Tibial nerve (tissue), 4 donors: ENCODE measurements around the gene LSM14B. TPM values are rescaled to one million over a fixed set of nuclear protein-coding genes. Genes with fewer than 3 reads are reported as not detected.

Experiments used
- DNase-seq, 2 donors: peaks; one replicate each; pipeline ENCODE4 v3.0.0-alpha.2; 2019; ENCODE audit warnings: low spot score in 2 of 2
- H3K27ac ChIP-seq, 4 donors: fragments of 200-600 bp; sonication (generic) in 3 of 4; one replicate each; pipeline ENCODE4 v1.5.1; 2017 to 2019; ENCODE audit warnings: mild to moderate bottlenecking in 1 of 4
- H3K27me3 ChIP-seq, 2 donors: fragments of 200-600 bp; sonication (generic) in 1 of 2; one replicate each; pipeline versions ENCODE4 v1.5.1 to v1.6.0; 2017 to 2019
- H3K36me3 ChIP-seq, 3 donors: fragments of 200-600 bp; sonication (generic); one replicate each; pipeline ENCODE4 v1.5.1; 2018 to 2019
- H3K4me1 ChIP-seq, 4 donors: fragments of 200-600 bp; sonication (generic) in 3 of 4; one replicate each; pipeline ENCODE4 v1.5.1; 2017 to 2019
- H3K4me3 ChIP-seq, 4 donors: fragments of 200-600 bp; sonication (generic) in 3 of 4; one replicate each; pipeline ENCODE4 v1.5.1; 2017 to 2019; ENCODE audit warnings: mild to moderate bottlenecking in 1 of 4, moderate library complexity in 1 of 4
- H3K9me3 ChIP-seq, 4 donors: fragments of 200-600 bp; sonication (generic) in 3 of 4; one replicate each; pipeline ENCODE4 v1.5.1; 2017 to 2019
- EP300 ChIP-seq, 2 donors: sonication (generic); formaldehyde crosslinking; IDR thresholded peaks; one replicate each; pipeline ENCODE4 v1.6.1; 2017; ENCODE audit warnings: antibody characterized with exemption in 2 of 2, mild to moderate bottlenecking in 1 of 2
- POLR2A ChIP-seq, 2 donors: fragments of 450-650 bp; IDR thresholded peaks; one replicate each; pipeline ENCODE4 v1.6.1; 2017; ENCODE audit warnings: antibody characterized with exemption in 2 of 2, mild to moderate bottlenecking in 2 of 2, moderate library complexity in 2 of 2
- WGBS, 2 donors: methylation state at CpG; one replicate each; pipeline ENCODE4 v1.1.5; 2018; 5-methylcytosine and 5-hydroxymethylcytosine counted together
- total RNA-seq, 4 donors: library from RNA; depleted of rRNA; stranded (reverse); fragments of >200 nt; gene quantifications; one replicate each; pipeline ENCODE4 v1.1.0, GENCODE V29; 2016
- TF ChIP-seq, protein P1 (sequence below), 5 experiments: fragments of 200-600 bp in 3 of 5; fragments of 450-650 bp in 2 of 5; sonication (generic) in 3 of 5; IDR thresholded peaks; one replicate each; pipeline ENCODE4 v1.5.1; 2016 to 2019; ENCODE audit warnings: antibody characterized with exemption in 5 of 5, mild to moderate bottlenecking in 3 of 5, moderate library complexity in 2 of 5

The LSM14B gene
- total RNA-seq, 4 donors from 2014 or later = 23.8 to 32.6 (median 28.5) TPM

DNA sequence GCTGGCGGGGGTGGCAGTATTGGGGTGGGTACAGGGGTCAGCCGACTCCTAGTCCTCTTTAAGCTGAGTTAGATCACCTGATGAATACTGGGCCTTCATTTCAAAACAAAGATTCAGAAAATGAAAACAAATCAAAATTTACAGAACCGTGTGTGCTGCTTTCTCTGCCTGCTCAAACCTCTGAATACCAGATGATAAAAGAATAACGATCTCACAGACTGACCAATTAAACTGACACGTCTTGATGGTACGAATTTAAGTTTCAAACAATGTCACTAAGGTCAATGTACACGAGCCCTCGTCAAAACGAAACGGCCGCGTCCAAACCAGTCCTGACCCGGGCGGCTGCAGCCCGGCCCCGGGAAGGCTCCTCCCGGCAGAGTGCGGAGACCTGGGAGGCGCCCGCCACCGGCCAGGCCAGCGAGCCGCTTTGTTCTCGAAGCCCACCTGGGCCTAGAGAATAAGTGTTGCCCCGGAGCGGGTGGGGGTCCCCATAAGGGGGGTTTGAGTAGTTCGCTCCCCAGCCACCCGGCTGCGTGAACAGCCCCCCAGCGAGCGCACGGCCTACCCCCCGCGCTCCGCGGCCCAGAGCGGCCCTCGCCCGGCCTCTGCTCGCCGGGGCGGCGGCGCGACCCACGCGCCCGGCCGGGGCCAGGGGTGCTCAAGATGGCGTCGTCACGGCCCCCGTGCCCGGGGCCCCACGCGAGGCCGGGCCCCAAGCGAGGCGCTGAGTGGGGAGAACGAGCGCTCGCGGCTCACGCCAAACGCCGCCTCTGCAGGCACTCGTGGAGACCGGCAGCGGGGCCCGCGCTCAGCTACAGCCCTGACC, 20.2 kb downstream of the LSM14B start:
- 1% methylated on average over 26 to 34 of the region's 71 CpGs for WGBS, 2 donors
- TF ChIP-seq, protein P1, sequence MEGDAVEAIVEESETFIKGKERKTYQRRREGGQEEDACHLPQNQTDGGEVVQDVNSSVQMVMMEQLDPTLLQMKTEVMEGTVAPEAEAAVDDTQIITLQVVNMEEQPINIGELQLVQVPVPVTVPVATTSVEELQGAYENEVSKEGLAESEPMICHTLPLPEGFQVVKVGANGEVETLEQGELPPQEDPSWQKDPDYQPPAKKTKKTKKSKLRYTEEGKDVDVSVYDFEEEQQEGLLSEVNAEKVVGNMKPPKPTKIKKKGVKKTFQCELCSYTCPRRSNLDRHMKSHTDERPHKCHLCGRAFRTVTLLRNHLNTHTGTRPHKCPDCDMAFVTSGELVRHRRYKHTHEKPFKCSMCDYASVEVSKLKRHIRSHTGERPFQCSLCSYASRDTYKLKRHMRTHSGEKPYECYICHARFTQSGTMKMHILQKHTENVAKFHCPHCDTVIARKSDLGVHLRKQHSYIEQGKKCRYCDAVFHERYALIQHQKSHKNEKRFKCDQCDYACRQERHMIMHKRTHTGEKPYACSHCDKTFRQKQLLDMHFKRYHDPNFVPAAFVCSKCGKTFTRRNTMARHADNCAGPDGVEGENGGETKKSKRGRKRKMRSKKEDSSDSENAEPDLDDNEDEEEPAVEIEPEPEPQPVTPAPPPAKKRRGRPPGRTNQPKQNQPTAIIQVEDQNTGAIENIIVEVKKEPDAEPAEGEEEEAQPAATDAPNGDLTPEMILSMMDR (IDR thresholded peaks at IDR 0.05) = no peak
- no peak for TF ChIP-seq EP300 (IDR thresholded peaks at IDR 0.05)
- no peak for DNase-seq

GRCh38 chr20:62143081-62143956, 21.0 kb downstream of the LSM14B start, which contains the start of the genes PSMA7 and SS18L1:
Gene PSMA7, minus strand, starts transcription at chr20:62143394. Its CDS starts 91 bp downstream, at chr20:62143303.
Gene SS18L1, plus strand, starts transcription at chr20:62143769. Its CDS starts 52 bp downstream, at chr20:62143821.
- Histone ChIP-seq H3K27ac (peak within 1 kb of the TSS; percentile 89 to 99 (median 96)), H3K36me3 (peaks cover 7 to 21% (median 15%) of the 10 kb centered on the region in 3 donors), H3K9me3 (no peaks in the 10 kb centered on the region), H3K4me1 (peaks cover 4 to 60% (median 29%) of the 10 kb centered on the region in 4 donors), H3K27me3 (no peaks in the 10 kb centered on the region), H3K4me3 (peak within 1 kb of the TSS; percentile 71 to 96 (median 78))
- 0 to 1% methylated on average over 47 to 50 of the region's 148 CpGs for WGBS, 2 donors
- DNase-seq = peak; percentile 68 to 73
- TF ChIP-seq, protein P1 (IDR thresholded peaks at IDR 0.05) = no peak
- TF ChIP-seq EP300 (IDR thresholded peaks at IDR 0.05) = peak in 1 of 2 donors; percentile 83
- peak; percentile 92 for TF ChIP-seq POLR2A (IDR thresholded peaks at IDR 0.05)

More for the DNA sequence above, 20.2 kb downstream of the LSM14B start:
- H3K27me3 ChIP-seq = no peaks in the 10 kb centered on the region
- no peaks in the 10 kb centered on the region for H3K9me3 ChIP-seq
- H3K4me3 ChIP-seq = peak overlapping the region; percentile 71 to 96 (median 78)
- peak overlapping the region; percentile 89 to 99 (median 96) for H3K27ac ChIP-seq
- peaks cover 4 to 56% (median 29%) of the 10 kb centered on the region in 4 donors for H3K4me1 ChIP-seq
- peaks cover 7 to 29% (median 24%) of the 10 kb centered on the region in 3 donors for H3K36me3 ChIP-seq

GRCh38 chr20:62143957-62144825, 21.9 kb downstream of the LSM14B start:
- WGBS, 2 donors = 0 to 1% methylated on average over 37 to 53 of the region's 104 CpGs
- Histone ChIP-seq H3K27ac (peak overlapping the region; percentile 89 to 99 (median 94)), H3K4me1 (peaks cover 4 to 69% (median 29%) of the 10 kb centered on the region in 4 donors), H3K4me3 (peak overlapping the region; percentile 59 to 96 (median 74)), H3K36me3 (peaks cover under 1 to 12% (median 6%) of the 10 kb centered on the region in 3 donors), H3K27me3 (no peaks in the 10 kb centered on the region), H3K9me3 (no peaks in the 10 kb centered on the region)
- TF ChIP-seq, protein P1 (IDR thresholded peaks at IDR 0.05) = peak in 1 of 5 experiments; percentile 23
- TF ChIP-seq EP300 (IDR thresholded peaks at IDR 0.05) = peak in 1 of 2 donors; percentile 50
- TF ChIP-seq POLR2A (IDR thresholded peaks at IDR 0.05) = no peak
- DNase-seq = peak in 1 of 2 donors; percentile 31

DNA sequence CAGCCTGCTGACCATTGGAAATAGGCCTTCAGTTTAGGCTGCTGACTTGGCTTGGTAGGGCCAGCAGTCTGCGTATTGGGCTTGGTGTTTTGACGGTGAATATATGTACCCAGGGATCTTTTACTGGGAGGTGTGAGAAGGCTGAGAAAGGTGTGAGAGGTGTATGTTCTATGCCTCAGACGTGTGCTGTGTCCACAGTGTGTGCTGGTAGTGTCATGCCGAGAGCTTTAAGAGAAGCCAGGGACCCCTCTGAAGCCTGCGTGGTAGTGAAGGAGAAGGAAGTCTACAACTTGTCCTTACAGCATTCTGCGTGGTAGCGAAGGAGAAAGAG, 23.4 kb downstream of the LSM14B start:
- DNase-seq = no peak
- TF ChIP-seq EP300 (IDR thresholded peaks at IDR 0.05) = no peak
- no peak for TF ChIP-seq POLR2A (IDR thresholded peaks at IDR 0.05)
- TF ChIP-seq, protein P1 (IDR thresholded peaks at IDR 0.05) = no peak
- H3K36me3 ChIP-seq = no peaks in the 10 kb centered on the region
- no peak overlapping the region for H3K27ac ChIP-seq
- no peaks in the 10 kb centered on the region for H3K27me3 ChIP-seq
- H3K4me1 ChIP-seq = peaks cover 4 to 69% (median 28%) of the 10 kb centered on the region in 4 donors
- no peak overlapping the region for H3K4me3 ChIP-seq
- 95 to 96% methylated on average over 7 of the region's 7 CpGs for WGBS, 2 donors
- no peaks in the 10 kb centered on the region for H3K9me3 ChIP-seq
